GM19240 (cell line): ENCODE results near the gene SMG9.
"Not testable (repeated sequence)": the region's sequence is repeated elsewhere in the genome, so short reads cannot be mapped to it uniquely, and the experiment has no call there.

Experiments used
- DNase-seq: peaks from one replicate; pipeline ENCODE4 v3.0.0; 2011; ENCODE audit warnings: low spot score; ENCODE audit not compliant: insufficient read length

SMG9 gene

GRCh38 chr19:43779820-43780219 is 25.1 kb upstream of the SMG9 start:
- no peak for DNase-seq

- no peak for DNase-seq
Measured at GRCh38 chr19:43779147-43779819, 24.5 kb upstream of the SMG9 start.

DNA sequence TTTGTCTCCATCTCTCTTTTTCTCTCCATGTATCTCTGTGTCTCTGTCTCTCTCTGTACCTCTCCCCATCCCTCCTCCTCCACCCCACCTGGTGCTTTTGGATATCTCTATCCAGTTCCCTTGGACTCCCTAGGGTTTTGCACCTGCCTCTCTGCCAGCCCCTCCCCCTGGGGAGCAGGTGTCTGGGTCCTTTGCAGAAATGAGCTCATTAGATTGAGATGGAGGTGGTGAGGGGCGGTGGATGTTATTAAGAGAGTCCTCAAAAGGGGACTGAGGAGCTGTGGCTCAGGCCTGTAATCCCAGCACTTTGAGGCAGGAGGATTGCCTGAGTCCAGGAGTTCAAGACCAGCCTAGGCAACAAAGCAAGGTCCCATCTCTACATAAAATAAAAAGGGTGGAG is 23.9 kb upstream of the SMG9 start:
- no peak for DNase-seq

GRCh38 chr19:43777163-43777695 is 22.5 kb upstream of the SMG9 start:
- no peak for DNase-seq

DNA sequence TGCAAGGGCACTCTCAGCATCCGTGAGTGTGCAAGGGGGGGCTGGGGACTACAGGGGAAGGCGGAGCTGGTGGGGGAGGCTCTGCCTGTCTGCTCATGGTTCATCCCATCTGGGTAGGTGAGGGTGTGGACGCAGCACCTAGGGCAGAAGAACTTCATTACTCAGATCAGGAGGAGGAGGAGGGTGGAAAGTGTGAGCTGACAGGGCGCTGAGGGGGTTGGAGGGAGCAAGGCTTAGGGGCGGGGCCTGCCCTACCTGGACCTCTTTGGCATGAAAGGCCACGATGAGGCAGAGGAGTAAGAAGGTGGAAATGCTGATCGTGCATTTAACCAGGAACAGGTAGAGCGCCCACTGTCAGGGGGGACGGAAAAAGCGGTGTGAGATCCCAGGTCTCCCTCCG is 21.5 kb upstream of the SMG9 start:
- no peak for DNase-seq

- no peak for DNase-seq
Measured at GRCh38 chr19:43775299-43775890, 20.6 kb upstream of the SMG9 start.

- DNase-seq = not testable (repeated sequence)
Measured at GRCh38 chr19:43774940-43775258, 20.1 kb upstream of the SMG9 start.

DNA sequence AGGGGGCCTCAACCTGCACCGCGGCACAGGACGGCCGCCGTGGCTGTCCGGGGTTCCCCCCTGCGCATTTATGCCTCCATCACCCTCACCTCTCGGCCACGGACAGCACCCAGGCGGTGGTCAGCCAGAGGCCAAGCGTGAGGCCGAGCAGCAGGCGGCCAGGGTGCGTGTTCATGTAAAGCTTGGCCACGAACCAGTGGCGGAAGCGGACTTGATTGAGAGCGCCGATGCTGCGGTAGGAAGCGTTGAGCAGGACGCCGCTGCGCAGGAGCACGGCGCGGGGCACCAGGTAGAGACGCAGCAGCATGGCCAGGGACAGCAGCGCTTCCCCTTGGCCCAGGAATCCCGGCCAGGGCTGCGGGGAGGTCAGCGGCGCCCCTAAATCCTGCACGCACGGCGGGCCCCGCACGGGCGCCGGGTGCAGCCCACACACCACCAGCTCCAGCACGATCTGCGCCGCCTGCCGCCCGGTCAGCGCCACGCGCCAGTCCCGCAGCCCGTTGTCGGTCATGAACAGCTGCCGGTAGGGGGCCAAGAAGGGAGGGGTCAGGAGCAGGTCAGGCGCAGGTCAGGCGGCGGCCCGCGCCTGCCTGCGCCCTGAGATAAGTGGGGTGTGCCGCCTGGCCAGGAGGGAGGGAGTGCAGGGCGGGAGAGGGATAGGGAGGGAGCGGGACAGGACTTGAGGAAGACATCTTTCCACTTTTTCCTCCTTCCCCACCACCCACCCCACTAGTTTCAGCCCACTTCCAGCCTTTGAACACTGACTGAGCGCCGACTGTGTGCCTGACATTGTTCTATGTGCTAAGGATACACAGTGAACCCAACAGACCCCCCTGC is 19.6 kb upstream of the SMG9 start:
- DNase-seq = no peak

DNA sequence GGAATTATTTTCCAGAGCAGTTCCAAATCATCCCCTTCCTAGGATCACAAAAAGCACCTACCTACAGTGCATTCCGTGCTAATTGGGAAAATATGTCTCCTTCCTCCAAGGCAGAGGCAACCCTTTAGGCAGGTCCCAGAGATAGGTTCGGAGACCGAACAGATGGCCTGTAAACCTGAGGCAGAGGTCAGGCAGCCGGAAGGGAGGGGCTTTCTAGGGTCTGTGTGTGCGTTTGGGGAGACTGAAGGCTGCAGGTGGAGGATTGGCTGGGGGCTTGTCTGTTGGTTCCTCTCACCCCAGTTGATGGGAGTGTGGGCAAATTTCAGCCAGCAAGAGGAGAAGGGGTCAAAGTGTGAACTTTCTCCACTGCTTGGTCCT is 19.0 kb upstream of the SMG9 start:
- no peak for DNase-seq

GRCh38 chr19:43769256-43769655 is 14.5 kb upstream of the SMG9 start:
- no peak for DNase-seq

DNA sequence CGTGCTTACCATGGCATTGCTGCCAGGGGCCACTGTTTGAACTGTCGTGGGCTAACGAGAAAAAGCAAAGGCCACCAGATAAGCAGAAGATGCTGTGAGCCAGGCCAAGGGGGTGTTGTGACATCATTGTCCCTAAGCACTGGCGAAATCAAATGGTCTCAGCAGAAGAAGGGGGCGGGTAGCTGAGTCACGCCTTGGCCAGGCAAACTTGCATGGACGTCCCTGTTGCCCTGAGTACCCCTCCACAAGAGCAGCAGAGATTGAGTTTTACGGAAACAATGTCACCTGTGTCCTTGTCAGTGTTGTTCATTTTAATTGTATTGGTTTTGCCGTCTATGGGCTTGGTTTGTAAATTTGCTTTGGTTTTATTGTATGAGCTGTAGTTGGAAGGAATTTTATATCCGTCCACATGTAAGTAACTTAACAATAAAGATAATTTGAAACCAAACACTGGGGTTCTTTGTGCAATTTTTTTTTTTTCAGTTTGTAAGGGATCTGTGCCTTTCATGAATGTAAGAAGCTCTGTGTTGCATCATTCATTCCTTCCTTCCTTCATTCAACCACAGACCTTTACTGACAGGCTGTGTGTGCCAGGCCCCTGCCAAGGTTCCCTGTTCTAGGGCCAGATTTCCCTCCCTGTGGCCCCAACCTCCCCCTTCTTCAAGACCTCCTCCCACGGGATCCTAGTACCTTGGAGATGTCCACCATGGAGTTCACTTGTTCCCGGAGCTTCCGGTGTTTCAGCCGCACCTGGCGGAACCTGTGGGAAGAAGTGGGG is 13.7 kb upstream of the SMG9 start:
- DNase-seq = no peak

GRCh38 chr19:43767818-43768217 is 13.1 kb upstream of the SMG9 start:
- DNase-seq = no peak

DNA sequence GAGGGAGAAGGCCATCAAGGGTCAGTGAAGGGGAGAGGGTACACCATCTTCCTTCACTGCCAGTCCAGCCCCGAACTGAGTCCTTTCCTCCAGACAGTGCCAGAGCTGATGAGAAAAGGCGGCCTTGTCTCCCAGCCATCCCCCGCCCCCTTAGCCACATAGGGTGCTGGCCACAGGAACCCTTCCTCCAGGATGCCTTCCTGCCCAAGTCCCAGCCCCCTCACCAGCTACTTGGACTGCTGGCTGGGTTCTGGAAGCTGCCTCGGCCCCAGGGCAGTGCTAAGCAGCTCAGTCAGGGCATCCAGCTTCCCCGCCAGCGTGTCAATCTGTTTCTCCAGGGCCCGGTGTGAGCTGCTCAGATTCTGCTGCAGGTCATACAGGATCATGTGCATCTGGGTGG is 12.6 kb upstream of the SMG9 start:
- DNase-seq = no peak

- no peak for DNase-seq
Measured at GRCh38 chr19:43766755-43767043, 11.9 kb upstream of the SMG9 start.

DNA sequence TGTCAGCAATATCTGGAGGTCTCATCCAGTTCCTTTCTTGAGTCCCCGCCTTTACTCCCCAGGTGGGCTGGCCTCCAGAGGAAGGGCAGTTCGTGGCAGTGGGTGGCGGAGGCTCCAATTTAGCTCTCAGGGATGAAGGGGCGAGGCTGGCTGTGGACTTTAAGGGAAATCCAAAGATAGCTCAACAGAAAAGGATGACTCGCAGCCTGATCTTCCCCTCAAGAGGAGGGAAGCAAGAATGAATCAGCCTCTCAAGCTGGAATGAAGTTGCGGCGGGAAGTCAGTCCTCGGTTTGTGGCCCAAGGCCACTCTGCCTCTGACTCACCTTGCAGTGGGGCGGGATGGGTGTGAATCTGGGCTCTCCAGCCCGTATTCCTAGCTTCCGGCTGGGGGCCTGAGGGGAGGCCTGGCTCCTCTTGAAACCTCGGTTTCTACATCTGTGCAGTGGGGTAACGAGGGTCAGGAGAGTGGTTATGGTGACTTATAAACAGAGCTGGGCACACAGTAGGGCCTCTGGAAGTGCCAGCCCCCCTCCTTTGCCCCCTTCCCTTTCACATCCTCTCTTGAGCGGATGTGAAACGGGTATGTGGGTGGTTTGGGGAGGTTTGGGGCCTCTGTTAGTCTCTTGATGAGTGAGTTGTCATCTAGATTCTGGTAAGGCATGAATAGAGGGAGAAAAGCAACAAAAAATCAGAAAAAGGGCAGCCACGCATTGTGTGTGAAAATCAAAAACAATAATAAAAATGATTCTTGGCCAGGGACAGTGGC is 10.5 kb upstream of the SMG9 start:
- DNase-seq = no peak

DNA sequence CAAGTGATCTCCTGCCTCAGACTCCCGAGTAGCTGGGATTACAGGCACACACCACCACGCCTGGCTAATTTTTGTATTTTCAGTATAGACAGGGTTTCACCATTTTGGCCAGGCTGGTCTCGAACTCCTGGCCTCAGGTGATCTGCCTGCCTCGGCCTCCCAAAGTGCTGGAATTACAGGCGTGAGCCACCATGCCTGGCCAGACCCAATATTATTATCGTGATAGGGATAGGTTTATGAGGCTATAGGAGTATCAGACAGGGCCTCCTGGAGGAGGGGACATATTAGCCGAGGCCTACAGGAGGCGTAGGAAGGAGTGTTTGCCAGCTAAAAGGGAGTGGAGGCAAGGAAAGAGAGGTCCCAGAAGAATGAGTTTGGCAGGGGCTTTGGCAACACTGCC is 9.9 kb upstream of the SMG9 start:
- not testable (repeated sequence) for DNase-seq

- DNase-seq = no peak
Measured at GRCh38 chr19:43763473-43763939, 8.7 kb upstream of the SMG9 start.

- DNase-seq = no peak
Measured at GRCh38 chr19:43762814-43763213, 8.1 kb upstream of the SMG9 start.

DNA sequence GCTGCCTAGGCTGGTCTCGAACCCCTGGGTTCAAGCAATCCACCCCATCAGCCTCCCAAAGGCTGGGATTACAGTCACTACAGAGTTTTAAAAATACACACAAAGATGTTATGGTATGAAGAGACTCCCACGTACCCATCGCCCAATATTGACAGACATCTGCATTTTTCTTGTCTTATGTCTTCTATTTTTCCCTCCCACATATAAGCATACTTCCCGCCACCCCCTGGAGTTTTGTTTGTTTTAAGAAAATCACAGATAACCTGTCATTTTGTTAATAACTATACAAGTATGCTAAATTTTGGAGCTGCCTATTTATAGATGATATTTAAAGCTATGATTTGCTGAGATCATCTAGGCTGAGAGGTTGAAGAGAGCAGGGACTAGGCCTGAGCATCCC is 6.2 kb upstream of the SMG9 start:
- no peak for DNase-seq

- no peak for DNase-seq
Measured at GRCh38 chr19:43759515-43759914, 4.8 kb upstream of the SMG9 start.

- DNase-seq = no peak
Measured at GRCh38 chr19:43755256-43755801, 567 bp upstream of the SMG9 start.
